GM12878 (cell line): ENCODE measurements around the gene LRBA. TPM values are rescaled to one million over a fixed set of nuclear protein-coding genes. Genes with fewer than 3 reads are reported as not detected.

Source experiments
- ATAC-seq: fragments of 200-7000 bp; cut with Tn5 transposase; 3 replicates; pipeline ENCODE4 v1.9.1; 2020; ENCODE audit warnings: mild to moderate bottlenecking, moderate library complexity
- BruUV-seq: library from RNA; stranded (reverse); fragments of 400-500 nt; replicated peaks from 2 replicates; lab custom pipeline; 2021; lab: Mats Ljungman, UMichigan
- CTCF ChIA-PET: fragments of 300-600 bp; sonication (Branson Sonifier 250); formaldehyde crosslinking; extraction: SDS; loops from one replicate; lab custom pipeline; 2021; ENCODE audit warnings: inconsistent platforms; lab: Yijun Ruan, JAX
- POLR2A ChIA-PET: fragments of 350-600 bp; formaldehyde crosslinking; extraction: SDS; loops from one replicate; lab custom pipeline; 2021; ENCODE audit warnings: inconsistent platforms; lab: Charles Lee
- RAD21 ChIA-PET: fragments of 300-600 bp; sonication (Branson Sonifier 250); formaldehyde crosslinking; loops from one replicate; lab custom pipeline; 2023; ENCODE audit warnings: antibody characterized with exemption; ENCODE audit not compliant: unreplicated experiment; lab: Charles Lee
- SMC1A ChIA-PET: fragments of 300-600 bp; sonication (Branson Sonifier 250); formaldehyde crosslinking; loops from one replicate; lab custom pipeline; 2023; ENCODE audit not compliant: unreplicated experiment, uncharacterized antibody; lab: Charles Lee
- DNase-seq: peaks from one replicate; pipeline ENCODE4 v3.0.0-alpha.2; 2011; ENCODE audit warnings: low read depth, low spot score
- FAIRE-seq: peaks from 3 replicates; lab custom pipeline; 2011; peaks lifted over from hg19 to GRCh38; lab: Jason Lieb, UNC
- H2AFZ ChIP-seq: 2 replicates; pipeline ENCODE4 v1.6.0; 2011; ENCODE audit warnings: low read depth, low read length, control low read depth; ENCODE audit not compliant: control insufficient read depth
- H3K27ac ChIP-seq: 2 replicates; pipeline ENCODE4 v1.5.1; 2011; ENCODE audit warnings: control low read depth; ENCODE audit not compliant: control insufficient read depth, insufficient read depth
- H3K27me3 ChIP-seq, 2 experiments: replicated peaks in 1 of 2; 2 replicates each; pipeline versions ENCODE4 v1.6.0 to v1.6.1; 2011; ENCODE audit warnings: low read length in 1 of 2; ENCODE audit not compliant: control insufficient read depth in 2 of 2, insufficient read depth in 2 of 2
- H3K36me3 ChIP-seq, 2 experiments: 2 replicates each; pipeline ENCODE4 v1.5.1; 2011; ENCODE audit warnings: low read length in 1 of 2; ENCODE audit not compliant: control insufficient read depth in 2 of 2, insufficient read depth in 2 of 2
- H3K4me1 ChIP-seq: 2 replicates; pipeline ENCODE4 v1.6.1; 2011; ENCODE audit warnings: mild to moderate bottlenecking, low read length, moderate library complexity, mixed read lengths; ENCODE audit not compliant: control insufficient read depth, insufficient read depth
- H3K4me2 ChIP-seq: 2 replicates; pipeline ENCODE4 v1.6.0; 2011; ENCODE audit warnings: control low read depth; ENCODE audit not compliant: control insufficient read depth, insufficient read depth
- H3K4me3 ChIP-seq: fragments of 200-600 bp; sonication (generic); 2 replicates; pipeline ENCODE4 v1.5.1; 2016
- H3K79me2 ChIP-seq: 2 replicates; pipeline ENCODE4 v1.6.0; 2011; ENCODE audit warnings: low read length; ENCODE audit not compliant: control insufficient read depth, insufficient read depth
- H3K9ac ChIP-seq: 2 replicates; pipeline ENCODE4 v1.8.0; 2011; ENCODE audit warnings: low read length, control low read depth, mixed read lengths; ENCODE audit not compliant: control insufficient read depth, insufficient read depth
- H3K9me3 ChIP-seq: replicated peaks from 3 replicates; pipeline ENCODE4 v1.5.1; 2011; ENCODE audit warnings: mild to moderate bottlenecking, low read length; ENCODE audit not compliant: control insufficient read depth, insufficient read depth
- H4K20me1 ChIP-seq: 2 replicates; pipeline ENCODE4 v1.6.0; 2011; ENCODE audit not compliant: control insufficient read depth, insufficient read depth
- BCLAF1 ChIP-seq: fragments of 450-650 bp; IDR thresholded peaks from 2 replicates; pipeline ENCODE4 v1.6.1; 2017; ENCODE audit warnings: antibody characterized with exemption, mild to moderate bottlenecking, moderate library complexity
- CBFB ChIP-seq: IDR thresholded peaks from 2 replicates; pipeline ENCODE4 v1.6.1; 2016; ENCODE audit warnings: antibody characterized with exemption, low read depth
- FOXM1 ChIP-seq: IDR thresholded peaks from 2 replicates; pipeline ENCODE4 v1.6.1; 2012; ENCODE audit warnings: low read depth, mild to moderate bottlenecking, inconsistent platforms, low read length, moderate library complexity
- HDGF ChIP-seq: fragments of 450-650 bp; IDR thresholded peaks from 2 replicates; pipeline ENCODE4 v1.6.1; 2016; ENCODE audit warnings: antibody characterized with exemption
- MXI1 ChIP-seq: fragments of 150-350 bp; IDR thresholded peaks from 2 replicates; pipeline ENCODE4 v1.6.1; 2011; ENCODE audit warnings: low read depth, mild to moderate bottlenecking, inconsistent platforms, low read length, improper control_type of control experiment
- NFYA ChIP-seq: IDR thresholded peaks from 2 replicates; pipeline ENCODE4 v1.6.1; 2011; ENCODE audit warnings: low read depth, mild to moderate bottlenecking, low read length, improper control_type of control experiment, borderline replicate concordance
- RELB ChIP-seq: fragments of 450-650 bp; IDR thresholded peaks from 2 replicates; pipeline ENCODE4 v1.6.1; 2017; ENCODE audit warnings: low read depth, mild to moderate bottlenecking, moderate library complexity
- SRF ChIP-seq, 2 experiments: IDR thresholded peaks; 2 replicates each; pipeline ENCODE4 v1.6.1; 2011; ENCODE audit warnings: low read depth in 2 of 2, low read length in 2 of 2, mild to moderate bottlenecking in 1 of 2, moderate library complexity in 1 of 2
- ZNF207 ChIP-seq: fragments of 450-650 bp; IDR thresholded peaks from 2 replicates; pipeline ENCODE4 v1.6.1; 2014; ENCODE audit warnings: antibody characterized with exemption, mild to moderate bottlenecking, borderline replicate concordance
- ZNF687 ChIP-seq: fragments of 450-650 bp; IDR thresholded peaks from 2 replicates; pipeline ENCODE4 v1.6.1; 2017; ENCODE audit warnings: mild to moderate bottlenecking, moderate library complexity
- WGBS: methylation state at CpG from one replicate; pipeline ENCODE4 v1.1.6; 2016; ENCODE audit warnings: low lambda C conversion rate; ENCODE audit not compliant: insufficient replicate concordance, insufficient coverage; ENCODE audit errors: missing lambda C conversion rate; 5-methylcytosine and 5-hydroxymethylcytosine counted together
- in situ Hi-C: fragments of 300-500 bp; cut with MboI; formaldehyde crosslinking; loops from 9 replicates; pipeline ENCODE4 v1.14.3; 2018; ENCODE audit warnings: mixed read lengths
- intact Hi-C: fragments of 100-400 bp; cut with micrococcal nuclease; formaldehyde crosslinking; loops from one replicate; pipeline ENCODE4 v1.14.2; 2022; ENCODE audit not compliant: unreplicated experiment
- polyA plus RNA-seq, 11 experiments: library from polyadenylated mRNA; depleted of rRNA in 4 of 11; unstranded in 6 of 11; stranded (reverse) in 5 of 11; fragments of >200 nt; fragmentation: Nextera tagmentation in 4 of 11; fragmentation: Illumina TruSeq in 1 of 11; extraction: Ambion mirVana in 4 of 11; extraction: Trizol in 1 of 11; gene quantifications; 1 replicate in 1 of 11; 2 replicates in 10 of 11; pipeline versions ENCODE4 v1.2.1 to v1.2.3, GENCODE V29; 2011 to 2016; ENCODE audit warnings: inconsistent platforms in 2 of 11, missing spikeins in 2 of 11, low read depth in 1 of 11
- total RNA-seq, 4 experiments: library from RNA; depleted of rRNA in 3 of 4; stranded (reverse); fragments of >200 nt in 3 of 4; fragmentation: Illumina TruSeq in 1 of 4; extraction: Trizol in 1 of 4; gene quantifications; 2 replicates each; pipeline versions ENCODE4 v1.2.1 to v1.2.3, GENCODE V29; 2013 to 2021

The LRBA gene
- total and polyA plus RNA-seq, 10 of the 15 experiments (the other 5 are each of a cell fraction or from before 2014, with no cell fraction given), result 20.3 to 93.4 (median 55.0) TPM

- TF ChIP-seq BCLAF1 (no peak), CBFB (no peak), FOXM1 (no peak), HDGF (no peak), MXI1 (no peak)
- TF ChIP-seq, all 136 proteins: peak for 0
These were observed 304.2 kb downstream of the LRBA start (continued) for GRCh38 chr4:150710770-150711375.

- Histone ChIP-seq H3K4me1 (no peaks in the 10 kb centered on the region), H3K36me3 (no peaks in the 10 kb centered on the region), H4K20me1 (no peaks in the 10 kb centered on the region), H3K79me2 (no peaks in the 10 kb centered on the region), H3K27ac (no peak overlapping the region), H3K27me3 (no peaks in the 10 kb centered on the region), H3K4me2 (no peak overlapping the region), H3K9ac (no peak overlapping the region), H3K9me3 (no peaks in the 10 kb centered on the region), H3K4me3 (no peak overlapping the region), H2AFZ (no peak overlapping the region)
- WGBS, result 96% methylated on average over 1 of the region's 1 CpG
- BruUV-seq, result no TSS peak
- ChIA-PET SMC1A (interaction anchor here (1.0 to 1.4 kb wide), 2 partner anchors 9 kb away, joined by 3 to 4 read pairs; no protein-coding TSS in a partner anchor), CTCF (interaction anchor here (1.8 kb wide), 1 partner anchor 11 kb away, joined by 4 read pairs; no protein-coding TSS in a partner anchor), POLR2A (no interaction called here), RAD21 (no interaction called here)
- ATAC-seq, result no peak
- in situ Hi-C loops, result no loop called here
- no peak for FAIRE-seq
- intact Hi-C loops, result no loop called here
- TF ChIP-seq ZNF207 (no peak), NFYA (no peak), RELB (no peak), SRF (IDR thresholded peaks at IDR 0.05; ENCODE audit: low read depth in 2 of 2, low read length in 2 of 2) (no peak), ZNF687 (no peak)
- no peak for DNase-seq
These were observed 307.1 kb downstream of the LRBA start for GRCh38 chr4:150708004-150708403.
